IPS-15b (cell line): ENCODE results near the gene RAPGEF3.

Experiments used
- H3K27me3 ChIP-seq: one replicate; pipeline ENCODE4 v1.6.1; 2013; ENCODE audit warnings: low read length; ENCODE audit not compliant: control insufficient read depth, insufficient read depth
- H3K36me3 ChIP-seq: one replicate; pipeline ENCODE4 v1.6.1; 2013; ENCODE audit warnings: low read length; ENCODE audit not compliant: control insufficient read depth, insufficient read depth
- H3K4me1 ChIP-seq: one replicate; pipeline ENCODE4 v1.6.1; 2013; ENCODE audit warnings: mild to moderate bottlenecking, low read length; ENCODE audit not compliant: control insufficient read depth, insufficient read depth
- H3K4me3 ChIP-seq: one replicate; pipeline ENCODE4 v1.5.1; 2013; ENCODE audit warnings: low read depth, low read length
- H3K9ac ChIP-seq: one replicate; pipeline ENCODE4 v1.6.1; 2013; ENCODE audit warnings: low read depth, mild to moderate bottlenecking, low read length
- H3K9me3 ChIP-seq: one replicate; pipeline ENCODE4 v1.6.1; 2013; ENCODE audit warnings: mild to moderate bottlenecking, low read length; ENCODE audit not compliant: control insufficient read depth, insufficient read depth

RAPGEF3 gene

DNA sequence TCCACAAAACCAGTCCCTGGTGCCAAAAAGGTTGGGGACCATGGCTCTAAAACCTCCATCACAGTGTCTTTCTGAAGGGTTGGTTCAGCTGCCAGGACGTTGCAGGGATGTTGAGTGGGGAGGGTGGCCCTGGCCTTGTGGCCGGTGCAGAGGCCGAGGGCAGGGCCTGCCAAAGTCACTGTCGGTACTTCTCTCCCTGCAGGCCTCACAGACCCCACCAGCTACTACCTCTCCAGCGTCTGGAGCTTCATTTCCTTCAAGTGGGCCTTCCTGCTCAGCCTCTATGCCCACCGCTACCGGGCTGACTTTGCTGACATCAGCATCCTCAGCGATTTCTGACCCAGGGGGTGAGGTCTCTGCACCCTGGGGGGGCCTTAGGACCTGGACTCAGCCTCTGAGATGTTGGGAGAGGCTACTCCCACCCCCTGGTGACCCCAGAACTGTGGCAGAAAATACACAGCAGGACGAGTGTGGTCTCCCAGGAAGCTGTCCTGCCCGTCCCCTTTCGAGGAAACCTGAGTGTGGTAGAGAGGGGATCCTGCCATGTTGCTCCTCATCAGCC is 21.3 kb upstream of the RAPGEF3 start:
- Histone ChIP-seq H3K36me3 (peaks cover 11% of the 10 kb centered on the region), H3K27me3 (no peaks in the 10 kb centered on the region), H3K4me3 (no peak overlapping the region), H3K4me1 (peaks cover 19% of the 10 kb centered on the region), H3K9ac (no peak overlapping the region), H3K9me3 (no peaks in the 10 kb centered on the region)

DNA sequence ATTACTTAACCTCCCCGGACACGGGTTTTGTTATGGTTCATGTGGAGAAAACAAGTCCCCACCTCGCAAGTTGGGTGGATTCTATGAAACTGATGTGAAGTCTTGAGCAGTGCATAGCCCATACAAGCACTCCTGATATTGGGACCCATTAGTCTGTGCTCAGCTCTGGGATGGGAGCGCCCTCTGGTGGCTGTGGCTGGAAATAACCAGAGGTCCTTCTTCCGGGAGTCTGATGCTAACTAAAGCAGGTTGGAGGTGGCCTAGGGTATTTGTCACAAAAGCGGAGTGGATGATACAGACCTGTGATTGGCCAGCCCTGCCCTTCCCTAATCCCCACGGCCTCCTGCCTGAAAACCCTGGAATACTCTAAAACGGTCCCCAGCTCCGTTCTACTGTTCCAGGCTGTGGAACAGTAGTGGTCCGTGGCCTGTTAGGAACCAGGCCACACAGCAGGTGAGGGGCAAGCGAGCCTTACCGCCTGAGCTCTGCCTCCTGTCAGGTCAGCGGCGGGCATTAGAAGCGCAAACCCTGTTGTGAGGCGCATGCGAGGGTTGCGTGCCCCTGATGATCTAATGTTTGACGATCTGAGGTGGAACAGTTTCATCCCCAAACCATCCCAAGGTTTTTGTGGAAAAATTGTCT is 20.7 kb upstream of the RAPGEF3 start:
- Histone ChIP-seq H3K4me1 (peaks cover 19% of the 10 kb centered on the region), H3K4me3 (peak overlapping the region; percentile 35), H3K9ac (no peak overlapping the region), H3K27me3 (peaks cover 3% of the 10 kb centered on the region), H3K36me3 (peaks cover 5% of the 10 kb centered on the region), H3K9me3 (no peaks in the 10 kb centered on the region)

DNA sequence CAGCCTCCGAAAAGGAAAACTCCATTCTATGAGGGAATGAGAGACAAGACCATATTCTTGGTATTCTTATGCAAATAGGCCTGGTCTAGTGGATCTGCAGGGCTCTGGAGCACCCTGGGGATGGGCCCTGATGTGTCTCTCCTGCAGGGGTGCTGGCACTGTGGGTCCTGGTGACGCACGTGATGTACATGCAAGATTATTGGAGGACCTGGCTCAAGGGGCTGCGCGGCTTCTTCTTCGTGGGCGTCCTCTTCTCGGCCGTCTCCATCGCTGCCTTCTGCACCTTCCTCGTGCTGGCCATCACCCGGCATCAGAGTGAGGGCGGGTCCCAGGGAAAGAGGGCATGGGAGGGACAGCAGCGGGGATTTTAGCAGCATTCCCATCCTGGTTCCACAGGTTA is 20.2 kb upstream of the RAPGEF3 start:
- H3K9me3 ChIP-seq = no peaks in the 10 kb centered on the region
- peaks cover 2% of the 10 kb centered on the region for H3K36me3 ChIP-seq
- peaks cover 8% of the 10 kb centered on the region for H3K27me3 ChIP-seq
- peaks cover 19% of the 10 kb centered on the region for H3K4me1 ChIP-seq
- no peak overlapping the region for H3K9ac ChIP-seq
- peak overlapping the region; percentile 30 for H3K4me3 ChIP-seq

DNA sequence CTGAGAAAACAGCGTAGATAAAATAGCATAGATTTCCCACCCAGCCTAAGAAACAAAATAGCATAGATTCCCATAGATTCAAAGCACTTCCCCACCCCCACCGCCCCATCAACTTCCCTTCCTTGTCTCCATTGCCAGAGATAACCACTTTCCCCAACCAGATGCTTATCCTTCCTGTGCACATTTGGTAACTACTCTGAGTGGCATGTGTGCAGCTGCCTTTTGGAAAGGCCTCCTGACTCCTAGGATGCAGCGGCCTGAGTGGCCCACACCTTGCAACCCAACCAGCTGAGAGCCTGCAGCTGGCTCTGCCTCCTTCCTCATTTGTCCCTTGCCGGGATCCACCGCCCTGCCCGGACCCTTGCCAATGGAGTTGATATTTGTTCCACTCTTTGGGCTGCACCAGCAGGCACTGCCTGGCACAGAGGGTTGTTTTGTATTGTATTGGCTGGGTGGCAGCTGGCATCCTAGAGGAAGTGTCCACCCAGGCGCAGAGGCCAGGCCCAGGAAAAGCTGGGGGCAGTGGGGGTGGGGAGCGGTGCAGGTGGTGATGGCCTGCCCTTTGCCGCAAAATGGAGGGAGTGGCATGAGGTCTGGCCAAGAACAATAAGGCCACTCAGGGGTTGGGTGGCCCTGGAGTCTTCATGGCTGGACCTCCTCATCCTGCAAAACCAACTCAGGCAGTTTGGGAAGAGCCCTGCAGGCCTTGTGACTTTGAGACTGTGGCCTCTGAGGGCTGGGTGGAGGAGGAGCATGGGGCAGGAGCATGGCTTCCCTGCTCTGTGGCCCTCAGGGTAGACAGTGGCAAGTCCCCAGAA is 19.3 kb upstream of the RAPGEF3 start:
- H3K9me3 ChIP-seq = no peaks in the 10 kb centered on the region
- H3K27me3 ChIP-seq = peaks cover 11% of the 10 kb centered on the region
- H3K4me1 ChIP-seq = peaks cover 19% of the 10 kb centered on the region
- H3K36me3 ChIP-seq = peaks cover under 1% of the 10 kb centered on the region
- no peak overlapping the region for H3K4me3 ChIP-seq
- no peak overlapping the region for H3K9ac ChIP-seq

DNA sequence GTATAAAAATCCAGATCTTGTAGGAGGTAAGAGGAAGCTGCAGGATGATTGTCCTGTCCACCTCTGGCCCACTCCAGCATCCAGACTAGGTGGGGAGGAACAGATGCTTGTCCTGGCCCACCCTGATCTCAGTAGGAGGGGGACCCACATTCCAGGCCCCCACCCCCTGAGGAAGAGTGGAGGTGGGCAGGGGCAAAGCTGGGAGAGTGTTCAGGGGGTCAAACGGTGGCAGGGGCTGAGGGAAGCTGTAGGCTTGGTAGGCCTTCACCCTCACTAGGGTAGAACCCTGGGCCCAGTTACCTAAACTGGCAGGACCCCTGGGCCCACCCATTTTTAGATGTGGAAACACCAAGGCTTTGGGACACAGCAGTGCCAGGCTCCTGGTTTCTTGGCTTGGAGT is 18.5 kb upstream of the RAPGEF3 start:
- Histone ChIP-seq H3K9me3 (no peaks in the 10 kb centered on the region), H3K36me3 (no peaks in the 10 kb centered on the region), H3K4me3 (no peak overlapping the region), H3K27me3 (peaks cover 11% of the 10 kb centered on the region), H3K9ac (no peak overlapping the region), H3K4me1 (peaks cover 19% of the 10 kb centered on the region)

DNA sequence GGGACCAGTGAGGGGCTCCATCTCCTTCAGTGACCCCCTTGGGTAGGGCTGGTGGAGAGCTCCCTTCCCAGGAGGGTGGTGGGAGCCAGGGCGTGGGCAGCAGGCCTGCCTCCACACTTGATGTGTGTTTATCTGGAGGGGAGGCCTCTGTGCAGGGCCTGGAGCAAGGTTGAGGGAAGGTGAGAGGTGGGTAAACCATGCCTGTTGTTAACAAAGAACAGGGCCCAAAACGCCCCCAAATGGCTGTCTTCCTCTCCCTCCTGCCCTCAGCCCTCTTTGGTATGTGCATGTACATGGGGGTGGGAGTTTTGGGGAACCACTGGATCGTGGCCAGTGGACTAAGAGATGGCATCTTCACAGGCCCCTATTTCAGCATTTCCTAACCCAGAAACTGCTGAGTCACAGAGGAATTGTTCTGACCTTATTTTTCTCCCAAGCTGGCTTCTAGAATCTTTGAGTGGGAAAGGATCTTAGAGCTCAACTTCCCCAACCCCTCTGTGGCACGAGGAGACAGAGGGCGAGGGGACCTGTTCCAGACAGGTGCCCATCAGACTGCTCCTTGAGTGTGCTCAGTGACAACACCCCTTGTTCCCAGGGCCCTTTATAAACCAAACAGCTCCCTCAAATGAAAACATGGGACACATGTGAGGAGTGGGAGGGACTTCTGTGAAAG is 17.9 kb upstream of the RAPGEF3 start:
- Histone ChIP-seq H3K36me3 (no peaks in the 10 kb centered on the region), H3K4me1 (peaks cover 19% of the 10 kb centered on the region), H3K27me3 (peaks cover 11% of the 10 kb centered on the region), H3K4me3 (no peak overlapping the region), H3K9me3 (no peaks in the 10 kb centered on the region), H3K9ac (no peak overlapping the region)

DNA sequence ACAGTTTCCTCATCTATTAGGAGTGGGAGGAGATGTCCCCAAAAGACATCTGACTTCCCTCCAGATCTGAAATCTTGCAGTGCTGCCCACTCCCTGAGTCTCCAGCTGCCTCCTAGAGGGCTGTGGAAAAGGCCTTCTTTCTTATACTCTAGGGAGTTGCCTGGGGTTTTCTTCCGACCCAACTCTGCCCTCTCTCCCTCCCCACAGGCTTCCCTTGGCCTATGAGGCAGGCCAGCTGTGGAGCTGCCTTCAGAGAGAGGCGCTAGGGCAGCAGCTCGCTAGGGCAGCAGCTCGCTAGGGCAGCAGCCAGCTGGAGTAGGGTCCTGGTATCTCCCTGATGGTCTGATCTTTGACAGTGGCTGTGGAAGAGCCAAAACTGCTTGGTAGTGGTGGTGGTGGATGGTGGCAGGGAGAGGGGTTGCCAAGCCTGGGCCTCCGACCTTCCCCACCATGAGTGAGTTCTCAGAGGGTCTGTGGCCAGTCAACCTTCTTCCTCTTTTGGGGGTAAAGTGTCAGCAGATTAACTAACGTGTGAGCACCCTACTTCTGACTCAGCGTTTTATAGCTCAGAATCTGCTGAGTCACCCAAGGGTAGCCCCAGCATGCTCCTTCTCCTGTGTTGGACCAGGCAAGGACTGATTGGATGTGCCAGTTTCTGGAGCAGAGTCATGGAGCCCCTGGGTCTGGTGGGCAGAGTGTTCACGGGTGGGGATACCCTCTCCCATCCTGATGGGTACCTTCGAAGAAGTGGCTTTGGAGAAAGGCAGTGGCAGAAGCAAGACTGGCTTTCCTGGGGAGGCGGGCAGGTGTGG is 16.6 kb upstream of the RAPGEF3 start:
- peaks cover 11% of the 10 kb centered on the region for H3K27me3 ChIP-seq
- no peak overlapping the region for H3K9ac ChIP-seq

DNA sequence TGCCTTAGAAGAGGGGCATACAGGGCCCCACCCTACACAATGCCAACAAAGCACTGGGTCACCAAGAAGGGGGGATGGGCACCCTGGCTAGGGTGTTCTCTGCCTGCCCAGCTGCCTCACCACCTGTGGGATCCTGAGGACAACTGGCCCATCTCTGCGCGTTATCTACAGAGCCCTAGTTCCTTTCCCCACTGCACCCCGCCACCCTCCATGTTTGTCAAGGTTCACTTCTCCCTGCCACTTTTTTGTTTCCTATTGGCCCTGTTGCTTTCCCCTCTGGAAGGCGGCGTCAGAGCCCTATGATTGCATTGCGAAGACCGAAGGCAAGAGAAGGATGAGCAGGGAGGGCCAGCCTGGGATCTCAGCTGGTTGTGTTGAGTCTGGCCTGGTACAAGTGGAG is 16.0 kb upstream of the RAPGEF3 start:
- Histone ChIP-seq H3K4me1 (peaks cover 18% of the 10 kb centered on the region), H3K27me3 (peaks cover 11% of the 10 kb centered on the region), H3K4me3 (no peak overlapping the region), H3K36me3 (no peaks in the 10 kb centered on the region), H3K9ac (no peak overlapping the region), H3K9me3 (no peaks in the 10 kb centered on the region)

More for the DNA sequence above, 16.6 kb upstream of the RAPGEF3 start:
- no peak overlapping the region for H3K4me3 ChIP-seq
- H3K36me3 ChIP-seq = no peaks in the 10 kb centered on the region
- no peaks in the 10 kb centered on the region for H3K9me3 ChIP-seq
- H3K4me1 ChIP-seq = peaks cover 19% of the 10 kb centered on the region

DNA sequence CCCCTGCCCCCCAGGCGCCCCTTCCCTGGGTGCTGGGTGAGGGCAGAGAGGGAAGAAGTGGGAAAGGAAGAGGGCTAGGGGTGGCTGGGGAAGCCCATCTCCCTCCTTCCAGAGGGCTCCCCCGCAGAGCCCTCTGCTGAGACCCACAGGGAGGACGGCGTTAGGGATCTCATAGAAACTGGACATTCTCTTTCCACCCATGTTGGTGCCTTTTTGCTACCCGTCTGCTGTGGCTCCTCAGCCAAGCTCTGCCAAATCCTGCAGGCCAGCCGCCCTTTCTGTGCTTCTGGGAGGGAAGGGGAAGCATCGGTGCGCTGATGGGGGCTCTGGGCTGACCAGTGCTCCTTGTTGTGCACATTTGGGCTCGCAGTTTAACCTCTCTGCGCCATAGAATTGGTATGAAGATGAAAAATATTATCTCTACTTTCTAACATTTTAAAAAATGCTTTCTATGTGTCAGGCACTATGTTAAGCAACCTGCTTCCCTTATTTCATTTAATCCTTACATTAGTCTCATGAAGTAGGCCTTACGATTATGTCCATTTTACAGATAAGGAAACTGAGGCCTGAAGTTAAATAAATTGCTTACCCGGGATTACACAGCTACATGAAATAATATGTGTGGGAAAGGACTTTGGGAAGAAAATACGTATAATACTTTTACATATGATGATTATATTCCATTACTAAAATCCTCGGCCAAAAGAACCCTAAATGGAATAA is 15.3 kb upstream of the RAPGEF3 start:
- H3K27me3 ChIP-seq = peaks cover 14% of the 10 kb centered on the region
- no peaks in the 10 kb centered on the region for H3K9me3 ChIP-seq
- H3K4me1 ChIP-seq = peaks cover 14% of the 10 kb centered on the region
- peak overlapping the region; percentile 60 for H3K9ac ChIP-seq
- no peaks in the 10 kb centered on the region for H3K36me3 ChIP-seq
- H3K4me3 ChIP-seq = peak overlapping the region; percentile 60

DNA sequence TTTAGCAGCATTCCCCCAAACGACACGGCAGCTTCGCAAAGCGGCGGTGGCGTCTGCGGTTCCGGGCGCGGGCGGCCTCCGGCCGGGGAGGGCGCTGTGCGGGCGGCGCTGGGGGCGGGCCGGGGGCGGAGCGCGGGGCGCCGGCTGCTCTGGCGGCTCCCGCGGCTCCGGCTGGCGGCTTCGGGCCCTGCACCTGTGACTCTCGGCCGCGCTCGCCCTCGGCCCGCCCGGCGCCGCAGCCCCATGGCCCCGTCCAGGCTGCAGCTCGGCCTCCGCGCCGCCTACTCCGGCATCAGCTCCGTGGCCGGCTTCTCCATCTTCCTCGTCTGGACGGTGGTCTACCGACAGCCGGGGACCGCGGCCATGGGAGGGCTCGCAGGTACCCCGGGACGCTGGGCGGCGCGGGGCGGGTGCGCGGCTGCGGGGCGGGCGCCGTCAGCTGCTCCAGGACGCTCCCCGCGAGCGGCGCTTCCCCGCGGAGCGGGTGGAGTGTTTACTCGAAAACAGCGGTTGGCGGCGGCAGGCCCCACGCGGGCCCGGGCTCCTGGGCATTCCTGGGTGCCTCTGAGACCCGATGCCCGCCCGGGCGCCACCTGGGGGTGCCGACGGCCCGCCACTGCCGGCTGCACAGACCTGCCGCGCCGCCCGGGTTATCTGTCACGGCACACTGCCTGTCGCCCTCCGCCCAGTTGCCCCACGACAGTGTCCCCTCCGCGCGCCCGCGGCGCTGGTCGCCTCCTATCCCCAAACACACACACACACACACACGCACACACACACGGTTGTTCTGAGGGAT is 14.6 kb upstream of the RAPGEF3 start, which contains the start of gene SLC48A1:
SLC48A1 (plus strand) TSS at position 177 of the 796 bp plus-strand sequence; CDS start at position 244, 67 bp downstream.
- Histone ChIP-seq H3K36me3 (no peaks in the 10 kb centered on the region), H3K9me3 (no peaks in the 10 kb centered on the region), H3K9ac (peak within 1 kb of the TSS; percentile 60), H3K4me1 (peaks cover 10% of the 10 kb centered on the region), H3K27me3 (peaks cover 16% of the 10 kb centered on the region), H3K4me3 (peak within 1 kb of the TSS; percentile 60)
